ENCODE measurements around the gene UQCRC1.
"Not testable (repeated sequence)": the region's sequence is repeated elsewhere in the genome, so short reads cannot be mapped to it uniquely, and the experiment has no call there.

UQCRC1 gene

GRCh38 chr3:48553886-48554845 lies 55.3 kb downstream of the UQCRC1 start:
- no peak for DNase-seq

DNA sequence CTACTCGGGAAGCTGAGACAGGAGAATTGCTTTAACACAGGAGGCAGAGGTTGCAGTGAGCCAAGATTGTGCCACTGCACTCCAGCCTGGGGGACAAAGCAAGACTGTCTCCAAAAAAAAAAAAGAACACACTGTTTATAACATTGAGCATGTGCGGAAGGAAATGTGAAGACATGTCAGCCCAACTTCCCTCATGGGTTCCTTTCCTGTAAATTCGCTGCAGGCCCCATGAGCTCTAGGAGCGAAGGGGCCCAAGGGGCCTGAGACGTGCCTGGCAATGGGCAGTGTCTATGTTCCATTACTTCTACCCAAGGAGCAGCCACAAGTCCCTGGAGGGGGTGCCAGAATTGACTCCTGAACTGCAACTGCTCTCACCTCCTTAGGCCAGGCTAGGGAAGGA lies 56.1 kb downstream of the UQCRC1 start:
- DNase-seq: no peak

GRCh38 chr3:48552111-48552951 lies 57.1 kb downstream of the UQCRC1 start:
- DNase-seq: no peak

GRCh38 chr3:48551651-48552050 lies 57.8 kb downstream of the UQCRC1 start:
- DNase-seq: not testable (repeated sequence)

All from NCI-H1417 treated with DMSO at 0.1 percent for 48 hours (cell line).